Right forelimb (tissue), 1 donor: Measurements from ENCODE around the gene TIMM50.
A peak's percentile ranks its signal among the peaks of the same experiment; 100 is the strongest.
"Not testable (repeated sequence)": the region's sequence is repeated elsewhere in the genome, so short reads cannot be mapped to it uniquely, and the experiment has no call there.

ENCODE experiments used
- DNase-seq: peaks from one replicate; pipeline ENCODE4 v3.0.0-alpha.2; 2018

Gene TIMM50

GRCh38 chr19:39470724-39471339, 9.8 kb upstream of the TIMM50 start:
- DNase-seq, result no peak

GRCh38 chr19:39471756-39472536, 8.7 kb upstream of the TIMM50 start:
- DNase-seq, result no peak

GRCh38 chr19:39472746-39473442, 7.7 kb upstream of the TIMM50 start:
- DNase-seq, result no peak

GRCh38 chr19:39473443-39473960, 7.1 kb upstream of the TIMM50 start:
- DNase-seq, result no peak

GRCh38 chr19:39474139-39474620, 6.5 kb upstream of the TIMM50 start:
- peak; percentile 75 for DNase-seq

- no peak for DNase-seq
These were observed 4.9 kb upstream of the TIMM50 start for GRCh38 chr19:39475748-39476147.

GRCh38 chr19:39479319-39479801, 1.3 kb upstream of the TIMM50 start:
- not testable (repeated sequence) for DNase-seq

- DNase-seq, result no peak
These were observed 722 bp upstream of the TIMM50 start for GRCh38 chr19:39479916-39480315.

- DNase-seq, result no peak
These were observed 549 bp downstream of the TIMM50 start for GRCh38 chr19:39481229-39481545.

- no peak for DNase-seq
These were observed 1.0 kb downstream of the TIMM50 start for GRCh38 chr19:39481676-39482075.

GRCh38 chr19:39483141-39483540, 2.5 kb downstream of the TIMM50 start:
- no peak for DNase-seq

GRCh38 chr19:39489756-39490155, 9.1 kb downstream of the TIMM50 start:
- DNase-seq, result no peak

- no peak for DNase-seq
These were observed 11.6 kb downstream of the TIMM50 start for GRCh38 chr19:39492225-39492624.

- DNase-seq, result no peak
These were observed 12.2 kb downstream of the TIMM50 start for GRCh38 chr19:39492788-39493187.

- no peak for DNase-seq
These were observed 14.0 kb downstream of the TIMM50 start for GRCh38 chr19:39494661-39495060.

- DNase-seq, result no peak
These were observed 15.4 kb downstream of the TIMM50 start for GRCh38 chr19:39496063-39496462.

- no peak for DNase-seq
These were observed 17.0 kb downstream of the TIMM50 start for GRCh38 chr19:39497701-39497995.

GRCh38 chr19:39497996-39498797, 17.6 kb downstream of the TIMM50 start:
- no peak for DNase-seq

- DNase-seq, result no peak
These were observed 18.4 kb downstream of the TIMM50 start, which contains the start of gene DLL3 for GRCh38 chr19:39498798-39499642. Gene DLL3 (plus strand): TSS chr19:39498947. CDS start chr19:39498975, 28 bp downstream.

- DNase-seq, result no peak
These were observed 19.3 kb downstream of the TIMM50 start for GRCh38 chr19:39499932-39500331.

- DNase-seq, result no peak
These were observed 19.9 kb downstream of the TIMM50 start for GRCh38 chr19:39500543-39500942.

GRCh38 chr19:39501340-39501739, 20.7 kb downstream of the TIMM50 start:
- DNase-seq, result no peak
